Measurements from ENCODE around the gene ALOX5AP.

DNA sequence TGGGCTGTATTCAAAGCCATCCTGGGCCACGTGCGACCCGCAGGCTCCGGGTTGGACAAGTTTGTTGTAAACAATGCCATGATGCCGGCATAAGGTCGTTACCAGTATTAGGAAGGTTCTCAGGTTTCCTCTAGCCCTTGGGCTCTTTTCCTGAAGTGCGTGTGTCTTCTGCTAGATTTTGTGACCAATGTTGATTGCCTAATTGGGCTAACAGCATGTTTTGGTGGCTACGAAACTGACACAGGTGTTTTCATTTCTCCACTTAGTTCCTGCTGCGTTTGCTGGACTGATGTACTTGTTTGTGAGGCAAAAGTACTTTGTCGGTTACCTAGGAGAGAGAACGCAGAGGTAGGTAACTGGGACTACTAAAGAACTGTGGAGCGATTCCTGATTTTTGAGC lies 20.3 kb downstream of the ALOX5AP start:
- TF ChIP-seq, protein P1, sequence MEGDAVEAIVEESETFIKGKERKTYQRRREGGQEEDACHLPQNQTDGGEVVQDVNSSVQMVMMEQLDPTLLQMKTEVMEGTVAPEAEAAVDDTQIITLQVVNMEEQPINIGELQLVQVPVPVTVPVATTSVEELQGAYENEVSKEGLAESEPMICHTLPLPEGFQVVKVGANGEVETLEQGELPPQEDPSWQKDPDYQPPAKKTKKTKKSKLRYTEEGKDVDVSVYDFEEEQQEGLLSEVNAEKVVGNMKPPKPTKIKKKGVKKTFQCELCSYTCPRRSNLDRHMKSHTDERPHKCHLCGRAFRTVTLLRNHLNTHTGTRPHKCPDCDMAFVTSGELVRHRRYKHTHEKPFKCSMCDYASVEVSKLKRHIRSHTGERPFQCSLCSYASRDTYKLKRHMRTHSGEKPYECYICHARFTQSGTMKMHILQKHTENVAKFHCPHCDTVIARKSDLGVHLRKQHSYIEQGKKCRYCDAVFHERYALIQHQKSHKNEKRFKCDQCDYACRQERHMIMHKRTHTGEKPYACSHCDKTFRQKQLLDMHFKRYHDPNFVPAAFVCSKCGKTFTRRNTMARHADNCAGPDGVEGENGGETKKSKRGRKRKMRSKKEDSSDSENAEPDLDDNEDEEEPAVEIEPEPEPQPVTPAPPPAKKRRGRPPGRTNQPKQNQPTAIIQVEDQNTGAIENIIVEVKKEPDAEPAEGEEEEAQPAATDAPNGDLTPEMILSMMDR (IDR thresholded peaks at IDR 0.05; ENCODE audit: poor library complexity): no peak
- TF ChIP-seq EZH2 (IDR thresholded peaks at IDR 0.05; ENCODE audit: borderline replicate concordance): no peak
